Endodermal cell (in vitro differentiated cells): ENCODE results near the gene UXT. TPM values are rescaled to one million over a fixed set of nuclear protein-coding genes. Genes with fewer than 3 reads are reported as not detected.
"Not testable (repeated sequence)": the region's sequence is repeated elsewhere in the genome, so short reads cannot be mapped to it uniquely, and the experiment has no call there.

ENCODE experiments used
- DNase-seq: peaks from one replicate; pipeline ENCODE4 v3.0.0-alpha.2; 2017
- H3K27ac ChIP-seq: 2 replicates; pipeline ENCODE4 v1.5.1; 2013; ENCODE audit warnings: mild to moderate bottlenecking, low read depth, low read length, moderate library complexity
- H3K27me3 ChIP-seq: 2 replicates; pipeline ENCODE4 v1.6.1; 2013; ENCODE audit warnings: mild to moderate bottlenecking, low read length, moderate library complexity; ENCODE audit not compliant: insufficient read depth, control insufficient read depth, poor library complexity, severe bottlenecking
- H3K36me3 ChIP-seq: 2 replicates; pipeline ENCODE4 v1.7.0; 2013; ENCODE audit warnings: mild to moderate bottlenecking, low read length, moderate library complexity; ENCODE audit not compliant: control insufficient read depth, insufficient read depth
- H3K4me1 ChIP-seq: one replicate; pipeline ENCODE4 v1.7.0; 2013; ENCODE audit warnings: low read length; ENCODE audit not compliant: control insufficient read depth, insufficient read depth
- H3K4me3 ChIP-seq: 2 replicates; pipeline ENCODE4 v1.5.1; 2013; ENCODE audit warnings: mild to moderate bottlenecking, low read length, moderate library complexity
- H3K9ac ChIP-seq: 2 replicates; pipeline ENCODE4 v1.6.1; 2013; ENCODE audit warnings: mild to moderate bottlenecking, low read length, moderate library complexity; ENCODE audit not compliant: poor library complexity, severe bottlenecking; ENCODE audit errors: extremely low read depth
- H3K9me3 ChIP-seq: 2 replicates; pipeline ENCODE4 v1.6.1; 2013; ENCODE audit warnings: mild to moderate bottlenecking, low read length, moderate library complexity; ENCODE audit not compliant: control insufficient read depth
- H3K27ac Mint-ChIP-seq: 2 replicates; pipeline ENCODE4 v1.8.0; 2020; ENCODE audit warnings: mixed read lengths
- H3K27me3 Mint-ChIP-seq: 2 replicates; pipeline ENCODE4 v1.8.0; 2021; ENCODE audit warnings: mild to moderate bottlenecking, mixed read lengths; ENCODE audit not compliant: insufficient read depth
- H3K36me3 Mint-ChIP-seq: 2 replicates; pipeline ENCODE4 v1.8.0; 2020; ENCODE audit warnings: low read depth, mixed read lengths
- H3K4me1 Mint-ChIP-seq: 2 replicates; pipeline ENCODE4 v1.8.0; 2020; ENCODE audit warnings: mixed read lengths
- H3K4me3 Mint-ChIP-seq: 2 replicates; pipeline ENCODE4 v1.8.0; 2020; ENCODE audit warnings: mild to moderate bottlenecking, moderate library complexity, mixed read lengths
- H3K9me3 Mint-ChIP-seq: 2 replicates; pipeline ENCODE4 v1.8.0; 2020; ENCODE audit warnings: mild to moderate bottlenecking, mixed read lengths
- CTCF ChIP-seq: fragments of 200-600 bp; sonication (generic); conservative IDR thresholded peaks from 2 replicates; pipeline ENCODE4 v1.5.0; 2021; ENCODE audit warnings: antibody characterized with exemption, mild to moderate bottlenecking
- WGBS, 2 experiments: methylation state at CpG; one replicate each; pipeline versions ENCODE4 v1.1.5 to v1.1.7; 2013; ENCODE audit warnings: missing lambda C conversion rate in 2 of 2, mixed read lengths in 1 of 2; ENCODE audit not compliant: insufficient coverage in 1 of 2, insufficient read length in 1 of 2; 5-methylcytosine and 5-hydroxymethylcytosine counted together
- total RNA-seq, 2 donors: library from RNA; stranded (reverse); fragmentation: NEBNext Ultra II Directional in 1 of 2; extraction: Animal tissue kit (Norgen Biotek cat#: 25700) in 1 of 2; gene quantifications; 2 replicates in 1 of 2; 3 replicates in 1 of 2; pipeline ENCODE4 v1.2.1, GENCODE V29; 2021

UXT gene
- total RNA-seq, 2 donors from 2014 or later: 83.7 to 99.9 TPM

DNA sequence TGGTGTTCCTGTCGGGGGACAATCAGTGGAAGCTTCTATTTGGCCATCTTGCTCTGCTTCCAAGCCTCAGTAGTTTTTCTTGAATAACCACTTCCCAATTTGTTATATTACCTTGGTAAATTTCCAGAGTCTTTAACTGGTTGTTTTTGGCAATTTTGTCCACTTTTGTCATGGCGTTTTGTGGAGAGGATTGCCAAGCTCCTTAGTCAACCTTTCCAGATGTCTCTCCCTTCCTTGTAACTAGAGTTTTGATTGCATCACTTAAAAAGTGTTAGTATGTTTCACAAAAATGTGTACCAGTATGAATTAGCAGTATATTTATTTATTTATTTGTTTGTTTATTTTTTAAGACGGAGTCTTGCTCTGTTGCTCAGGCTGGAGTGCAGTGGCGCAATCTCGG, 15.8 kb upstream of the UXT start:
- peaks cover 80% of the 10 kb centered on the region for H3K9me3 Mint-ChIP-seq
- Histone ChIP-seq H3K4me3 (no peak overlapping the region), H3K27ac (no peak overlapping the region), H3K27me3 (no peaks in the 10 kb centered on the region), H3K9ac (no peak overlapping the region), H3K36me3 (no peaks in the 10 kb centered on the region), H3K9me3 (peaks cover 14% of the 10 kb centered on the region), H3K4me1 (no peaks in the 10 kb centered on the region)
- WGBS, 2 experiments: 83% methylated on average over 5 of the region's 5 CpGs; no CpG with 5 or more reads in 1 of the 2 experiments
- TF ChIP-seq CTCF: no peak
- no peaks in the 10 kb centered on the region for H3K36me3 Mint-ChIP-seq
- no peak for DNase-seq
- H3K27ac Mint-ChIP-seq: no peak overlapping the region
- H3K27me3 Mint-ChIP-seq: peaks cover 1% of the 10 kb centered on the region
- no peaks in the 10 kb centered on the region for H3K4me1 Mint-ChIP-seq
- no peak overlapping the region for H3K4me3 Mint-ChIP-seq

- H3K9me3 Mint-ChIP-seq: peaks cover 36% of the 10 kb centered on the region
These were observed 6.8 kb upstream of the UXT start for GRCh38 chrX:47665797-47666196.

DNA sequence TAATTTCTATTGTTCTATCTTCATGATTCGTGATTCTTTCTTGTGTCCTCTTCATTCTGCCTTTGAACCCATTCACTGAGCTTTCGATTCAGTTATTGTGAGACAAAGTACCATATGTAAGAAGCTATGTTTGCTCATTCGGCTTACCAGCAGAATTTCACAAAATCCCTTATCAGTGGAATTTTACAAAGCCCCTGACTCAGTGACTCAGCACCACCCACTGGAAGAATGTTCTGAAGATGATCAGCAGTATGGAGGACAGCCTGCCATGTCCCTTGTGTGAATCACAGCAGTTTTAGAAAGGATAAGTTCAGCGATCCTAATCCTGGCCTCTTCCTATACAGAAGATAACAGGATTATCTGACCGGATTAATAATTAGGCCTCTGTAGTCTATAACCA, 5.8 kb upstream of the UXT start:
- Mint-ChIP-seq H3K36me3 (no peaks in the 10 kb centered on the region), H3K4me3 (no peak overlapping the region), H3K4me1 (no peaks in the 10 kb centered on the region), H3K9me3 (peaks cover 36% of the 10 kb centered on the region), H3K27me3 (peaks cover under 1% of the 10 kb centered on the region), H3K27ac (no peak overlapping the region)
- H3K4me1 ChIP-seq: no peaks in the 10 kb centered on the region
- H3K36me3 ChIP-seq: no peaks in the 10 kb centered on the region
- no peaks in the 10 kb centered on the region for H3K27me3 ChIP-seq
- no peak for TF ChIP-seq CTCF
- 94% methylated on average over 5 of the region's 5 CpGs; no CpG with 5 or more reads in 1 of the 2 experiments for WGBS, 2 experiments
- H3K27ac ChIP-seq: no peak overlapping the region
- DNase-seq: no peak
- no peak overlapping the region for H3K4me3 ChIP-seq
- H3K9me3 ChIP-seq: no peaks in the 10 kb centered on the region
- H3K9ac ChIP-seq: no peak overlapping the region

More at GRCh38 chrX:47665797-47666196, 6.8 kb upstream of the UXT start:
- H3K36me3 ChIP-seq, DNase-seq, H3K4me3 Mint-ChIP-seq, H3K27ac ChIP-seq, H3K9me3 ChIP-seq, H3K4me3 ChIP-seq, H3K27ac Mint-ChIP-seq, H3K27me3 ChIP-seq, H3K4me1 ChIP-seq, H3K4me1 Mint-ChIP-seq, H3K27me3 Mint-ChIP-seq, H3K36me3 Mint-ChIP-seq, H3K9ac ChIP-seq: not testable (repeated sequence)
- WGBS, 2 experiments: 96 to 100% methylated on average over 1 to 4 of the region's 4 CpGs

GRCh38 chrX:47662144-47662657, 3.2 kb upstream of the UXT start:
- no peak overlapping the region for H3K4me3 ChIP-seq
- peaks cover 6% of the 10 kb centered on the region for H3K36me3 ChIP-seq
- TF ChIP-seq CTCF: no peak
- peaks cover 3% of the 10 kb centered on the region for H3K27me3 Mint-ChIP-seq
- H3K9ac ChIP-seq: no peak overlapping the region
- no peak overlapping the region for H3K4me3 Mint-ChIP-seq
- WGBS, 2 experiments: 73% methylated on average over 1 of the region's 1 CpG; no CpG with 5 or more reads in 1 of the 2 experiments
- H3K27ac ChIP-seq: no peak overlapping the region
- no peak overlapping the region for H3K27ac Mint-ChIP-seq
- H3K27me3 ChIP-seq: no peaks in the 10 kb centered on the region
- no peaks in the 10 kb centered on the region for H3K36me3 Mint-ChIP-seq
- H3K9me3 Mint-ChIP-seq: peaks cover 52% of the 10 kb centered on the region
- no peaks in the 10 kb centered on the region for H3K4me1 Mint-ChIP-seq
- H3K9me3 ChIP-seq: no peaks in the 10 kb centered on the region
- no peak for DNase-seq
- H3K4me1 ChIP-seq: no peaks in the 10 kb centered on the region
